22Rv1 (cell line): Measurements from ENCODE around the gene GPR89A.

ENCODE experiments used
- H3K27ac ChIP-seq: fragments of 450-650 bp; 2 replicates; pipeline ENCODE4 v1.5.1; 2017
- ZFX ChIP-seq: fragments of 450-650 bp; IDR thresholded peaks from 2 replicates; pipeline ENCODE4 v1.6.1; 2017; ENCODE audit warnings: antibody characterized with exemption, borderline replicate concordance
- TF ChIP-seq, protein P1 (sequence below): fragments of 450-650 bp; IDR thresholded peaks from 2 replicates; pipeline ENCODE4 v1.5.1; 2017; ENCODE audit warnings: mild to moderate bottlenecking

Gene GPR89A

GRCh38 chr1:145695821-145696629 lies 88.2 kb downstream of the GPR89A start:
- TF ChIP-seq, protein P1, sequence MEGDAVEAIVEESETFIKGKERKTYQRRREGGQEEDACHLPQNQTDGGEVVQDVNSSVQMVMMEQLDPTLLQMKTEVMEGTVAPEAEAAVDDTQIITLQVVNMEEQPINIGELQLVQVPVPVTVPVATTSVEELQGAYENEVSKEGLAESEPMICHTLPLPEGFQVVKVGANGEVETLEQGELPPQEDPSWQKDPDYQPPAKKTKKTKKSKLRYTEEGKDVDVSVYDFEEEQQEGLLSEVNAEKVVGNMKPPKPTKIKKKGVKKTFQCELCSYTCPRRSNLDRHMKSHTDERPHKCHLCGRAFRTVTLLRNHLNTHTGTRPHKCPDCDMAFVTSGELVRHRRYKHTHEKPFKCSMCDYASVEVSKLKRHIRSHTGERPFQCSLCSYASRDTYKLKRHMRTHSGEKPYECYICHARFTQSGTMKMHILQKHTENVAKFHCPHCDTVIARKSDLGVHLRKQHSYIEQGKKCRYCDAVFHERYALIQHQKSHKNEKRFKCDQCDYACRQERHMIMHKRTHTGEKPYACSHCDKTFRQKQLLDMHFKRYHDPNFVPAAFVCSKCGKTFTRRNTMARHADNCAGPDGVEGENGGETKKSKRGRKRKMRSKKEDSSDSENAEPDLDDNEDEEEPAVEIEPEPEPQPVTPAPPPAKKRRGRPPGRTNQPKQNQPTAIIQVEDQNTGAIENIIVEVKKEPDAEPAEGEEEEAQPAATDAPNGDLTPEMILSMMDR: no peak
- TF ChIP-seq ZFX: no peak
- no peak overlapping the region for H3K27ac ChIP-seq

DNA sequence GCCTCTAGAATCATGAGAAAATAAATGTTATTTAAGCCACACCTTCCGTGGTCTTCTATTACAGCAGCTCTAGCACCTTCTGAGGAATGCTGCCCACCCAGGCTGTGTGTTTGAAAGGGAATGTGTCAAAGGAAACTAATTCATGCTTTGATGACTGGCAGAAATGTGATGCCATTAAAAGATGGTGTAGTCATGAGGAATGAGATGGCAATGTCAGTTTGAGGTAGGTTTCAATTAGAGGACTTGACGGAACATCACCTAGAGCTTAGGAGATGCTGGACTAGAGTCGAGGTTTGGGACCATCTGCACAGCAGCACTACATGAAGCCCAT lies 88.8 kb downstream of the GPR89A start:
- TF ChIP-seq ZFX: no peak
- TF ChIP-seq, protein P1: no peak

GRCh38 chr1:145701306-145701862 lies 93.6 kb downstream of the GPR89A start:
- TF ChIP-seq ZFX: no peak
- TF ChIP-seq, protein P1: no peak

More for the DNA sequence above, 88.8 kb downstream of the GPR89A start:
- H3K27ac ChIP-seq: no peak overlapping the region

GRCh38 chr1:145702052-145702451 lies 94.3 kb downstream of the GPR89A start:
- TF ChIP-seq, protein P1: no peak
- TF ChIP-seq ZFX: no peak
- no peak overlapping the region for H3K27ac ChIP-seq

More at GRCh38 chr1:145701306-145701862, 93.6 kb downstream of the GPR89A start:
- H3K27ac ChIP-seq: no peak overlapping the region

DNA sequence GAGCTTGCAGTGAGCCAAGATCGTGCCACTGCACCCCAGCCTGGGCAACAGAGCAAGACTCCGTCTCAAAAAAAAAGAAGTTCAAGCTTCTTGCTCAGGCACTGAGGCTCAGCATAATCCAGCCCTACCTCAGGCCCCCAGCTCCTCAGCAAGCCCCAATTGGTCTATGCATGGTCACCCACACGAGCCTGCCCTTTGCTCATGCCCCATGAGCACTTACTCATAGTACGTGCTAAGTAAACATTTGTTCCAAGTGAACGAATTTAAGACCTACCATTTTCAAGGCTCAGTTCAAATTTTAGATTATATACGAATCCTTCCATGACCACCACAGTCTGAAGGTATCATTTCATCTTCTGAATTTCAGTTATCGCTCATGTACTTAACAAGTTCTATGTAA lies 95.0 kb downstream of the GPR89A start:
- TF ChIP-seq, protein P1: no peak
- no peak for TF ChIP-seq ZFX

GRCh38 chr1:145705622-145706021 lies 97.8 kb downstream of the GPR89A start:
- TF ChIP-seq ZFX: no peak
- TF ChIP-seq, protein P1: no peak
- H3K27ac ChIP-seq: no peak overlapping the region

More for the DNA sequence above, 95.0 kb downstream of the GPR89A start:
- no peak overlapping the region for H3K27ac ChIP-seq

DNA sequence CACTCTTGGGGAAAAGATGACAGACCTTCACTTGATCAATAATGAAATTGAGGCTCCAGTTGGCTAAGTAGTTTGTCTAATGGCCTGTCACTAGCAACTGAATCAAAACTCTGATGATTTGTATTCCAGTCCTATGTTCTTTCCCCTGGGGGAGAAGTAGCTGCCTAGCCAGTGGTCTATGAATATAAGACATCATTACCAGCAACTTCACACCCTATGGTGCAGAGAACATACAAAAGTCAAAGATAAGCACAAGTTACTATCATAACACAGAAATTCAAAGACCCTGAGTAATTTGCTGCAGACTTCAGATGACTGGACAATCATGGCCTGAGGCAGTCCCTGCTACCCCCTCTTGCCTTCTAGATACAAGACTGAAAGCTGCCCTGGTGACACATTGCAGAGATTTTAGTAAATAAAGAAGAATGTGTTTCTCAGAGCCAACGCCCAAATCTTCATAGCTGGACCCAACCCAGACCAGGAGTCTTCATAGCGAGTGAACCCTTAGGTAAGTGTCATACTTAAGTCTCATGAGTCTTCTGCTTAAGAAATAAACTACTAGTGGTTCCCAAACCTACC lies 98.4 kb downstream of the GPR89A start:
- no peak overlapping the region for H3K27ac ChIP-seq
- TF ChIP-seq, protein P1: no peak
- TF ChIP-seq ZFX: no peak
